CD14-positive monocyte (primary cell): ENCODE data around the gene DLEC1. TPM values are rescaled to one million over a fixed set of nuclear protein-coding genes. Genes with fewer than 3 reads are reported as not detected.

Experiments used
- DNase-seq, 3 donors: peaks; one replicate each; pipeline ENCODE4 v3.0.0-alpha.2; 2011 to 2022
- H2AFZ ChIP-seq: 2 replicates; pipeline ENCODE4 v1.6.0; 2012; ENCODE audit warnings: mild to moderate bottlenecking, low read depth, low read length, inconsistent platforms; ENCODE audit not compliant: insufficient read depth, poor library complexity, severe bottlenecking
- H3K27ac ChIP-seq, 2 donors: 1 replicate in 1 of 2; 2 replicates in 1 of 2; pipeline ENCODE4 v1.5.1; 2012 to 2013; ENCODE audit warnings: low read length in 2 of 2, control low read depth in 1 of 2, inconsistent platforms in 1 of 2, low read depth in 1 of 2, mild to moderate bottlenecking in 1 of 2
- H3K27me3 ChIP-seq, 2 donors: one replicate each; pipeline versions ENCODE4 v1.6.0 to v1.6.1; 2011 to 2013; ENCODE audit warnings: low read length in 2 of 2; ENCODE audit not compliant: control insufficient read depth in 2 of 2, insufficient read depth in 2 of 2
- H3K36me3 ChIP-seq, 2 donors: replicated peaks in 1 of 2; 1 replicate in 1 of 2; 2 replicates in 1 of 2; pipeline versions ENCODE4 v1.5.1 to v1.6.1; 2012 to 2013; ENCODE audit warnings: low read length in 2 of 2, control low read depth in 1 of 2, inconsistent platforms in 1 of 2, mild to moderate bottlenecking in 1 of 2; ENCODE audit not compliant: insufficient read depth in 2 of 2, control insufficient read depth in 1 of 2
- H3K4me1 ChIP-seq, 2 donors: 1 replicate in 1 of 2; 2 replicates in 1 of 2; pipeline versions ENCODE4 v1.5.1 to v1.6.1; 2012 to 2013; ENCODE audit warnings: low read length in 2 of 2, control low read depth in 1 of 2, inconsistent platforms in 1 of 2, mild to moderate bottlenecking in 1 of 2, moderate library complexity in 1 of 2; ENCODE audit not compliant: insufficient read depth in 2 of 2, control insufficient read depth in 1 of 2
- H3K4me2 ChIP-seq: replicated peaks from 2 replicates; pipeline ENCODE3; 2012; ENCODE audit warnings: low read length, moderate library complexity, mild to moderate bottlenecking; ENCODE audit not compliant: poor library complexity, severe bottlenecking; ENCODE audit errors: extremely low read depth
- H3K4me3 ChIP-seq, 3 experiments: fragments of 200-600 bp in 1 of 3; sonication (generic) in 1 of 3; replicated peaks in 1 of 3; 1 replicate in 2 of 3; 2 replicates in 1 of 3; pipeline ENCODE4 v1.5.1; 2011 to 2013; ENCODE audit warnings: low read length in 3 of 3, mild to moderate bottlenecking in 3 of 3, control low read depth in 2 of 3, low read depth in 2 of 3, inconsistent platforms in 1 of 3, moderate library complexity in 1 of 3
- H3K79me2 ChIP-seq: 2 replicates; pipeline ENCODE4 v1.6.0; 2012; ENCODE audit warnings: mild to moderate bottlenecking, control low read depth, inconsistent platforms, low read length, moderate library complexity; ENCODE audit not compliant: insufficient read depth
- H3K9ac ChIP-seq: 2 replicates; pipeline ENCODE4 v1.6.0; 2017; ENCODE audit warnings: low read length, mild to moderate bottlenecking; ENCODE audit not compliant: insufficient read depth, poor library complexity, severe bottlenecking
- H3K9me3 ChIP-seq, 2 donors: replicated peaks in 1 of 2; 1 replicate in 1 of 2; 2 replicates in 1 of 2; pipeline versions ENCODE4 v1.5.1 to v1.6.1; 2012 to 2013; ENCODE audit warnings: low read length in 2 of 2, control low read depth in 1 of 2; ENCODE audit not compliant: control insufficient read depth in 1 of 2, insufficient read depth in 1 of 2
- H4K20me1 ChIP-seq: 2 replicates; pipeline ENCODE4 v1.6.0; 2012; ENCODE audit warnings: mild to moderate bottlenecking, low read length, control low read depth, moderate library complexity; ENCODE audit not compliant: insufficient read depth
- H3K27ac Mint-ChIP-seq, 7 donors: one replicate each; pipeline ENCODE4 v1.8.0; 2020; ENCODE audit warnings: mild to moderate bottlenecking in 7 of 7, mixed read lengths in 7 of 7, moderate library complexity in 6 of 7, inconsistent platforms in 2 of 7
- H3K27me3 Mint-ChIP-seq, 3 donors: one replicate each; pipeline ENCODE4 v1.8.0; 2021 to 2022; ENCODE audit warnings: low read depth in 3 of 3, mild to moderate bottlenecking in 3 of 3, mixed read lengths in 3 of 3, moderate library complexity in 3 of 3, inconsistent platforms in 1 of 3
- H3K36me3 Mint-ChIP-seq, 2 donors: one replicate each; pipeline ENCODE4 v1.8.0; 2020; ENCODE audit warnings: mixed read lengths in 2 of 2, inconsistent platforms in 1 of 2, mild to moderate bottlenecking in 1 of 2
- H3K4me1 Mint-ChIP-seq: one replicate; pipeline ENCODE4 v1.8.0; 2020; ENCODE audit warnings: mild to moderate bottlenecking, mixed read lengths
- H3K4me3 Mint-ChIP-seq, 2 donors: one replicate each; pipeline ENCODE4 v1.8.0; 2020; ENCODE audit warnings: mild to moderate bottlenecking in 2 of 2, mixed read lengths in 2 of 2, moderate library complexity in 1 of 2
- H3K9me3 Mint-ChIP-seq, 7 donors: one replicate each; pipeline ENCODE4 v1.8.0; 2020 to 2022; ENCODE audit warnings: mixed read lengths in 7 of 7, mild to moderate bottlenecking in 6 of 7, moderate library complexity in 6 of 7, inconsistent platforms in 2 of 7
- CTCF ChIP-seq: fragments of 200-600 bp; IDR thresholded peaks from one replicate; pipeline ENCODE4 v1.8.0; 2022; ENCODE audit warnings: antibody characterized with exemption, mild to moderate bottlenecking
- whole genome bisulfite sequencing: methylation state at CpG from one replicate; pipeline ENCODE4 v1.1.5; 2013; ENCODE audit warnings: missing lambda C conversion rate; ENCODE audit not compliant: insufficient coverage; 5-methylcytosine and 5-hydroxymethylcytosine counted together
- intact Hi-C, 2 donors: fragments of 100-400 bp; cut with micrococcal nuclease; formaldehyde crosslinking; loops; one replicate each; pipeline versions ENCODE4 v1.15.0 to v1.15.1; 2023
- polyA plus RNA-seq, 3 donors: library from polyadenylated mRNA; depleted of rRNA in 1 of 3; unstranded in 2 of 3; stranded (reverse) in 1 of 3; fragments of 300-500 nt in 2 of 3; fragments of >200 nt in 1 of 3; fragmentation: Illumina TruSeq in 2 of 3; gene quantifications; 1 replicate in 2 of 3; 2 replicates in 1 of 3; pipeline ENCODE4 v1.2.3, GENCODE V29; 2012 to 2021

The DLEC1 gene
- polyA plus RNA-seq, 3 donors = 0.11 to 0.81 (median 0.14) TPM

- DNase-seq = no peak
- Mint-ChIP-seq H3K27me3 (peaks cover 0 to 7% (median 0%) of the 10 kb centered on the region in 3 donors), H3K9me3 (no peaks in the 10 kb centered on the region), H3K36me3 (no peaks in the 10 kb centered on the region), H3K4me1 (no peaks in the 10 kb centered on the region), H3K4me3 (no peak overlapping the region), H3K27ac (no peak overlapping the region)
- Histone ChIP-seq H3K27ac (no peak overlapping the region), H3K9me3 (no peaks in the 10 kb centered on the region), H3K4me2 (no peak overlapping the region), H3K9ac (no peak overlapping the region), H3K4me1 (no peaks in the 10 kb centered on the region), H3K36me3 (no peaks in the 10 kb centered on the region), H2AFZ (no peak overlapping the region), H3K79me2 (no peaks in the 10 kb centered on the region), H4K20me1 (no peaks in the 10 kb centered on the region), H3K27me3 (no peaks in the 10 kb centered on the region), H3K4me3 (no peak overlapping the region)
- TF ChIP-seq CTCF = no peak
- WGBS = no CpG with 5 or more reads among the region's 3 CpGs
- intact Hi-C loops = no loop called here
Measured at GRCh38 chr3:38090453-38090852, 51.4 kb downstream of the DLEC1 start.

GRCh38 chr3:38094999-38095398 is 56.0 kb downstream of the DLEC1 start:
- no peak for TF ChIP-seq CTCF
- 90% methylated on average over 2 of the region's 3 CpGs for WGBS
- Mint-ChIP-seq H3K9me3 (no peaks in the 10 kb centered on the region), H3K36me3 (no peaks in the 10 kb centered on the region), H3K27me3 (peaks cover 3 to 7% (median 3%) of the 10 kb centered on the region in 3 donors), H3K27ac (no peak overlapping the region), H3K4me1 (peaks cover 5% of the 10 kb centered on the region), H3K4me3 (no peak overlapping the region)
- Histone ChIP-seq H3K27ac (no peak overlapping the region), H2AFZ (no peak overlapping the region), H3K36me3 (no peaks in the 10 kb centered on the region), H3K9me3 (no peaks in the 10 kb centered on the region), H3K9ac (no peak overlapping the region), H3K27me3 (no peaks in the 10 kb centered on the region), H3K4me3 (no peak overlapping the region), H4K20me1 (no peaks in the 10 kb centered on the region), H3K4me1 (no peaks in the 10 kb centered on the region), H3K4me2 (no peak overlapping the region), H3K79me2 (no peaks in the 10 kb centered on the region)
- intact Hi-C loops = no loop called here
- peak in 1 of 3 donors; percentile 2 for DNase-seq
